ENCODE measurements around the gene CALCOCO1.

CALCOCO1 gene

GRCh38 chr12:53770281-53770680, 43.0 kb upstream of the CALCOCO1 start:
- no peaks in the 10 kb centered on the region for H4K20me1 ChIP-seq (ENCODE audit: insufficient read depth, low read length, poor library complexity, severe bottlenecking)
- H3K4me2 ChIP-seq (ENCODE audit: low read depth, low read length, poor library complexity, severe bottlenecking): no peak overlapping the region
- H3K9ac ChIP-seq (ENCODE audit: low read depth, low read length, poor library complexity, severe bottlenecking): no peak overlapping the region
- H3K9me2 ChIP-seq (replicated peaks; ENCODE audit: low read depth, low read length): no peaks in the 10 kb centered on the region
- H3K79me2 ChIP-seq (ENCODE audit: insufficient read depth, low read length): no peaks in the 10 kb centered on the region
- no peaks in the 10 kb centered on the region for H3F3A ChIP-seq (ENCODE audit: low read depth)
- no peak for TF ChIP-seq CTCF (conservative IDR thresholded peaks at IDR 0.05; ENCODE audit: low read length)
- no peak for TF ChIP-seq EZH2phosphoT487 (IDR thresholded peaks at IDR 0.05; ENCODE audit: borderline replicate concordance)
- no peak overlapping the region for H2AFZ ChIP-seq (ENCODE audit: low read length)
- H3K36me3 ChIP-seq (ENCODE audit: insufficient read depth, low read length): no peaks in the 10 kb centered on the region
- H3K4me1 ChIP-seq (ENCODE audit: insufficient read depth, low read length, poor library complexity, severe bottlenecking): no peaks in the 10 kb centered on the region
- H3K4me3 ChIP-seq (ENCODE audit: low read length, poor library complexity, severe bottlenecking): no peak overlapping the region
- H3K27me3 ChIP-seq (ENCODE audit: insufficient read depth, low read length, poor library complexity, severe bottlenecking): no peaks in the 10 kb centered on the region
- no peaks in the 10 kb centered on the region for H3K9me3 ChIP-seq (ENCODE audit: insufficient read depth, low read depth, low read length)

- Histone ChIP-seq H3K9me3 (ENCODE audit: insufficient read depth, low read depth, low read length) (no peaks in the 10 kb centered on the region), H3K4me2 (ENCODE audit: low read depth, low read length, poor library complexity, severe bottlenecking) (no peak overlapping the region), H3K4me1 (ENCODE audit: insufficient read depth, low read length, poor library complexity, severe bottlenecking) (no peaks in the 10 kb centered on the region), H3K9ac (ENCODE audit: low read depth, low read length, poor library complexity, severe bottlenecking) (no peak overlapping the region), H3K27me3 (ENCODE audit: insufficient read depth, low read length, poor library complexity, severe bottlenecking) (no peaks in the 10 kb centered on the region), H2AFZ (ENCODE audit: low read length) (no peak overlapping the region), H3K9me2 (replicated peaks; ENCODE audit: low read depth, low read length) (no peaks in the 10 kb centered on the region), H3K4me3 (ENCODE audit: low read length, poor library complexity, severe bottlenecking) (no peak overlapping the region), H3K36me3 (ENCODE audit: insufficient read depth, low read length) (no peaks in the 10 kb centered on the region), H4K20me1 (ENCODE audit: insufficient read depth, low read length, poor library complexity, severe bottlenecking) (no peaks in the 10 kb centered on the region), H3K79me2 (ENCODE audit: insufficient read depth, low read length) (no peaks in the 10 kb centered on the region), H3F3A (ENCODE audit: low read depth) (no peaks in the 10 kb centered on the region)
- TF ChIP-seq EZH2phosphoT487 (IDR thresholded peaks at IDR 0.05; ENCODE audit: borderline replicate concordance) (no peak), CTCF (conservative IDR thresholded peaks at IDR 0.05; ENCODE audit: low read length) (no peak)
Measured at GRCh38 chr12:53768976-53769375, 41.7 kb upstream of the CALCOCO1 start.

- Histone ChIP-seq H3K9me2 (replicated peaks; ENCODE audit: low read depth, low read length) (no peaks in the 10 kb centered on the region), H3F3A (ENCODE audit: low read depth) (no peaks in the 10 kb centered on the region), H4K20me1 (ENCODE audit: insufficient read depth, low read length, poor library complexity, severe bottlenecking) (no peaks in the 10 kb centered on the region), H3K4me1 (ENCODE audit: insufficient read depth, low read length, poor library complexity, severe bottlenecking) (no peaks in the 10 kb centered on the region), H2AFZ (ENCODE audit: low read length) (no peak overlapping the region), H3K27me3 (ENCODE audit: insufficient read depth, low read length, poor library complexity, severe bottlenecking) (no peaks in the 10 kb centered on the region), H3K4me3 (ENCODE audit: low read length, poor library complexity, severe bottlenecking) (no peak overlapping the region), H3K36me3 (ENCODE audit: insufficient read depth, low read length) (no peaks in the 10 kb centered on the region), H3K4me2 (ENCODE audit: low read depth, low read length, poor library complexity, severe bottlenecking) (no peak overlapping the region), H3K9me3 (ENCODE audit: insufficient read depth, low read depth, low read length) (no peaks in the 10 kb centered on the region), H3K79me2 (ENCODE audit: insufficient read depth, low read length) (no peaks in the 10 kb centered on the region), H3K9ac (ENCODE audit: low read depth, low read length, poor library complexity, severe bottlenecking) (no peak overlapping the region)
- TF ChIP-seq CTCF (conservative IDR thresholded peaks at IDR 0.05; ENCODE audit: low read length) (no peak), EZH2phosphoT487 (IDR thresholded peaks at IDR 0.05; ENCODE audit: borderline replicate concordance) (no peak)
Measured at GRCh38 chr12:53766881-53767280, 39.6 kb upstream of the CALCOCO1 start.
